IPS-20b (cell line): ENCODE data around the gene HTRA3.

Experiments used
- H3K27ac ChIP-seq: one replicate; pipeline ENCODE4 v1.5.1; 2013; ENCODE audit warnings: low read length
- H3K27me3 ChIP-seq: 2 replicates; pipeline ENCODE4 v1.6.1; 2013; ENCODE audit warnings: mild to moderate bottlenecking, low read length, inconsistent platforms; ENCODE audit not compliant: insufficient read depth
- H3K36me3 ChIP-seq: 2 replicates; pipeline ENCODE4 v1.6.1; 2013; ENCODE audit warnings: low read depth, mild to moderate bottlenecking, inconsistent platforms, low read length, moderate library complexity; ENCODE audit not compliant: insufficient read depth
- H3K4me1 ChIP-seq: 2 replicates; pipeline ENCODE4 v1.6.1; 2013; ENCODE audit warnings: mild to moderate bottlenecking, control low read depth, inconsistent platforms, low read length, moderate library complexity; ENCODE audit not compliant: insufficient read depth
- H3K4me3 ChIP-seq: 2 replicates; pipeline ENCODE4 v1.5.1; 2013; ENCODE audit warnings: mild to moderate bottlenecking, low read length, inconsistent platforms
- H3K9ac ChIP-seq: 2 replicates; pipeline ENCODE4 v1.6.1; 2013; ENCODE audit warnings: low read depth, mild to moderate bottlenecking, inconsistent platforms, low read length, moderate library complexity
- H3K9me3 ChIP-seq: 2 replicates; pipeline ENCODE4 v1.6.1; 2013; ENCODE audit warnings: mild to moderate bottlenecking, low read depth, low read length, inconsistent platforms; ENCODE audit not compliant: insufficient read depth

The HTRA3 gene

DNA sequence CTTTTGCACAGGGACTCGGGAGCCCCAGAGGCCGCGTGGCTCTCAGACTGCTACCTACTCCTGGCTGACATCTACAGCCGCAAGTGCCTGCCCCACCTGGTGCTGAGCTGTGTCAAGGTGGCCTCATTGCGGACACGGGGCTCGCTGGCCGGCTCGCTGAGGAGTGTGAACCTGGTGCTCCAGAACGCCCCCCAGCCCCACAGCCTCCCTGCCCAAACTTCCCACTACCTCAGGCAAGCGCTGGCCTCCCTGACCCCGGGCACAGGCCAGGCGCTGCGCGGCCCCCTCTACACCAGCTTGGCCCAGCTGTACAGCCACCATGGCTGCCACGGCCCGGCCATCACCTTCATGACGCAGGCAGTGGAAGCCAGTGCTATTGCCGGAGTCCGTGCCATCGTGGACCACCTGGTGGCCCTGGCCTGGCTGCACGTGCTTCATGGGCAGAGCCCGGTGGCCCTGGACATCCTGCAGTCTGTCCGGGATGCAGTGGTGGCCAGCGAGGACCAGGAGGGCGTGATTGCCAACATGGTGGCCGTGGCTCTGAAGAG is 41.7 kb upstream of the HTRA3 start:
- H3K9ac ChIP-seq, result no peak overlapping the region
- H3K27ac ChIP-seq, result no peak overlapping the region
- peaks cover 14% of the 10 kb centered on the region; the same call in 1 of the 2 replicates for H3K4me1 ChIP-seq

DNA sequence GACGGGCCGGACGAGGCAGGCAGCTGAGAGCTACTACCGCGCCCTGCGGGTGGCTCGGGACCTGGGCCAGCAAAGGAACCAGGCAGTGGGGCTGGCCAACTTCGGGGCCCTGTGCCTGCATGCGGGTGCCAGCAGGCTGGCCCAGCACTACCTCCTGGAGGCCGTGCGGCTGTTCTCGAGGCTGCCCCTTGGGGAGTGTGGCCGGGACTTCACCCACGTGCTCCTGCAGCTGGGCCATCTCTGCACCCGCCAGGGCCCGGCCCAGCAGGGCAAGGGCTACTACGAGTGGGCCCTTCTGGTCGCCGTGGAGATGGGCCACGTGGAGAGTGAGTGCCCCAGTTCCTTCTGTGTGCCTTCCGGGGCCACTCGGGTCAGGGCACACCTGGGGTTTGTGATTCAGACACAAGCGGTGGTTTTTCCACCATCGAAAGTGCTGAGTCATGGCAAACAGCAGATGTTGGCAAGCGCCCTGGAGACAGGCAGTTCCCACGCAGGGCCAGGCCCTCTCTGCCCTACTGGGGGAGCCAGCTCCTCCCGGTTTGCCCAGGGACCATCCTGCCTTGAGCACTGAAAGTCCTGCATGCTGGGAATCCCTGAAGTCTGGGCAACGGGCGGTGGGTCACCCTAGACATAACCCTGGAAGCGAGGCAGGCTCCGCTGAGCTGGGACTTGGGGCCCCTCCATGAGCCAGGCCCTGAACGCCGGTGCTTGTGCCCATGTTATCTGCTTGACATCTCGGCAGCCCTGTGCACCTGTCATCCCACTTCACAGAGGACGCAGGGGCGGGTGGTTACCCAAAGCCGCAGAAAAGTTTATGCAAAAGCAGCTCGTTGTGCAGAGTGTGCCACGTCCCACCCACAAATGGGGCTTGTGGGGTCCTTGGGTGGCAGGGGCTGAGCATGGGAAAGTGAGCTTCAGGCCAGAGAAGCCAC is 41.0 kb upstream of the HTRA3 start:
- Histone ChIP-seq H3K4me3 (no peak overlapping the region), H3K36me3 (no peaks in the 10 kb centered on the region), H3K9me3 (no peaks in the 10 kb centered on the region), H3K4me1 (peaks cover 14% of the 10 kb centered on the region; the same call in 1 of the 2 replicates), H3K9ac (no peak overlapping the region), H3K27me3 (no peaks in the 10 kb centered on the region), H3K27ac (no peak overlapping the region)

More for the DNA sequence above, 41.7 kb upstream of the HTRA3 start:
- H3K27me3 ChIP-seq, result no peaks in the 10 kb centered on the region
- H3K9me3 ChIP-seq, result no peaks in the 10 kb centered on the region
- H3K36me3 ChIP-seq, result no peaks in the 10 kb centered on the region
- no peak overlapping the region for H3K4me3 ChIP-seq

DNA sequence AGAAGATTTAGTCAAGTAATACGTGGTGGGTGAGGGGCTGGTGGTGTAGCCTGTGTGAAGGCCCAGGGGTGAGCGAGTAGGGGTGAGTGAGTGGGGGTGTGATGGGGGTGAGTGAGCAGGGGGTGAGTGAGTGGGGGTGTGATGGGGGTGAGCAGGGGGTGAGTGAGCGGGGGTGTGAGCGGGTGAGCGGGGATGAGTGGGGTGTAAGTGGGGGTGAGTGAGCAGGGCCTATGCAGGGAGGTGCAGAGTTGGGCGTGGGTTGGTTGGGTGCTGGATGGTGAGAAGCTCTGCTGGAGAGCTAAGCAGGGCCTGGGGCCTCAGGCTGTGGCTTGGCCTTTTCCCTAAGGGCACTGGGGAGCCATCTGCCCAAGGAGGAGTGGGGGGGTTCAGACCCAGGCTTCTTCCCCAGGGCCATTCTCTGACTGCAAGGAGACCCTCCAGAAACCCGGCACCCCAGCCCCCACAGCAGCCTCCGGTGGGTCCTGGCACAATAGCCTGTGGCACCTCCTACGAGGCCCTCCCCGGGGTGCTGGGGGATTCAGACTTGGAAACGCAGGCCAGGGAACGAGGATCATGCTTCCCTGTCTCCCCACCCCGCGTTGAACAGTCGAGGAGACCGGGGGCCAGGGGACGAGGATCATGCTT is 40.1 kb upstream of the HTRA3 start:
- peaks cover 14% of the 10 kb centered on the region; the same call in 1 of the 2 replicates for H3K4me1 ChIP-seq
- H3K4me3 ChIP-seq, result no peak overlapping the region
- H3K9ac ChIP-seq, result no peak overlapping the region
- H3K27ac ChIP-seq, result no peak overlapping the region
- no peaks in the 10 kb centered on the region for H3K27me3 ChIP-seq
- no peaks in the 10 kb centered on the region for H3K36me3 ChIP-seq
- no peaks in the 10 kb centered on the region for H3K9me3 ChIP-seq

DNA sequence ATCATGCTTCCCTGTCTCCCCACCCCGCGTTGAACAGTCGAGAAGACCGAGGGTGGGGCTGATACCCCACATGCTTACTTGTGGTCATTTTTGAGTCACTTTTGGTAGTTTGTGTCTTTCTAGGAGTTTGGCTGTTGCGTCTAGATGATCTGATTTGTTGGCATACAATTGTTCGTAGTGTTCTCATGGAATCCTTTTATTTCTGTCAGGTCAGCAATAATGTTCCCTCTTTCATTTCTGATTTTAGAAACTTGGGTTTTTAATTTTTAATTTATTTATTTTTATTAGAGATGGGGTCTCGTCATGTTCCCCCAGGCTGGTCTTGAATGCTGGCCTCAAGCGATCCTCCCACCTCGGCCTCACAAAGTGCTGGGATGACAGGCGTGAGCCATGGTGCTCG is 39.5 kb upstream of the HTRA3 start:
- H3K27me3 ChIP-seq, result no peaks in the 10 kb centered on the region
- no peak overlapping the region for H3K4me3 ChIP-seq
- H3K27ac ChIP-seq, result no peak overlapping the region
- no peaks in the 10 kb centered on the region for H3K36me3 ChIP-seq
- no peak overlapping the region for H3K9ac ChIP-seq
- peaks cover 11% of the 10 kb centered on the region; the same call in 1 of the 2 replicates for H3K4me1 ChIP-seq
- no peaks in the 10 kb centered on the region for H3K9me3 ChIP-seq

DNA sequence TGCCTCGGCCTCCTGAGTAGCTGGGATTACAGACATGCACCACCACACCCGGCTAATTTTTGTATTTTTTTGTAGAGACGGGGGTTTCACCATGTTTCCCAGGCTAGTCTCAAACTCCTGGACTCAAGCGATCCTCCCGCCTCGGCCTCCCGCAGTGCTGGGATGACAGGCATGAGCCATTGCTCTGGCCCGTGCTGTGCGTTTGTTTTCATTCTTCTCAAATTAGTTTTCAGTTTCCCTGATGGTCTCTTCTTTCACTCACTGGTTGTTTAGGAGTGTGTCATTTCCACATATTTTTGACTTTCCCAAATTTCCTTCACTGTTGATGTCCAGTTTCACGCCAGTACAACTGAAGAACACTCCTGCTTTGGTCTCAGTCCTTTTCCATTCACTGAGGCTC is 38.7 kb upstream of the HTRA3 start:
- H3K36me3 ChIP-seq, result no peaks in the 10 kb centered on the region
- H3K4me3 ChIP-seq, result no peak overlapping the region
- no peak overlapping the region for H3K9ac ChIP-seq
- no peak overlapping the region for H3K27ac ChIP-seq
- no peaks in the 10 kb centered on the region for H3K9me3 ChIP-seq
- no peaks in the 10 kb centered on the region for H3K27me3 ChIP-seq
- 0 out of 2 replicates have a peak, but pooled peaks cover 5% of the 10 kb centered on the region for H3K4me1 ChIP-seq

DNA sequence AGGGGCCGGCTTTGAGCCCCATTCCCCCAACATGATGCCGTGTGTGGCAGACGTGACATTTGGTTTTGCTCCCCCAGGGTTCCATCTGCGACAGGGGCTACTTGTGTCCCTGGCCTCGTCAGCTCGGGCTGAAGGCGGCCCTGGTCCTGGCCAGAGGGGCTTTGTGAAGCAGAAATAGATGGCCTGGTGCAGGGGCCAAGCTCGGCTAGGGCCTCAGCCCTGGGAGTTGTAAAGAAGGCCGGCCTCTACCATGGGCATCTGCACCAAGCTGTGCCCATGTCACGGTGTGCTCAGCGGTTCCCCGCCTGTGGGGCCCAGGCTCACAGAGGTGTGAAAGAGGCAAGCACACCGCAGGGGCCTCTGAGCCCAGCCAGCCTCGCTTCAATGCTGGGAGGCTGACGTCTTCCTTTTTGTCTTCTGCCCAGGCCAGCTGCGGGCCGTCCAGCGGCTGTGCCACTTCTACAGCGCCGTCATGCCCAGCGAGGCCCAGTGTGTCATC is 38.0 kb upstream of the HTRA3 start:
- H3K4me1 ChIP-seq, result no peaks in the 10 kb centered on the region
- H3K27ac ChIP-seq, result no peak overlapping the region
- H3K9ac ChIP-seq, result no peak overlapping the region
- H3K36me3 ChIP-seq, result no peaks in the 10 kb centered on the region
- no peak overlapping the region for H3K4me3 ChIP-seq
- H3K27me3 ChIP-seq, result no peaks in the 10 kb centered on the region
- no peaks in the 10 kb centered on the region for H3K9me3 ChIP-seq

DNA sequence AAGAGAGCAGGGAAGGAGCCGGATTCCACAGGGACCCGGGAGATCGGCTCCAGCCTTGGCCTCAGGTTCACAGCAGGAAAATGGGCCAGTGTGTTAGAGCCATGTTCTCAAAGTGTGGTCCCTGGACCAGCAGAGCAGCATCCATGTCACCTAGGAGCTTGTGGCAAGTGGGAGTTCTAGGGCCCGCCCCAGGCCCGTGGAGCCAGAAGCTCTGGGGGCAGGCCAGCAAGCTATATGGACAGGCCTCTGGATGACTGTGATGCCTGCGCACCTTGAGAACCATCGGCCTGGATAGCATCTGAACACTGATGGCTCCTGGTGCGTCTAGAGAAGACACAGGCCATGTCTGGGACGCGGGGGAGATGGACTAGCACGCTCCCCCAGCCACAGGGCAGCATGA is 36.8 kb upstream of the HTRA3 start:
- Histone ChIP-seq H3K4me1 (no peaks in the 10 kb centered on the region), H3K27ac (no peak overlapping the region), H3K9ac (no peak overlapping the region), H3K36me3 (no peaks in the 10 kb centered on the region), H3K9me3 (no peaks in the 10 kb centered on the region), H3K4me3 (no peak overlapping the region), H3K27me3 (no peaks in the 10 kb centered on the region)

DNA sequence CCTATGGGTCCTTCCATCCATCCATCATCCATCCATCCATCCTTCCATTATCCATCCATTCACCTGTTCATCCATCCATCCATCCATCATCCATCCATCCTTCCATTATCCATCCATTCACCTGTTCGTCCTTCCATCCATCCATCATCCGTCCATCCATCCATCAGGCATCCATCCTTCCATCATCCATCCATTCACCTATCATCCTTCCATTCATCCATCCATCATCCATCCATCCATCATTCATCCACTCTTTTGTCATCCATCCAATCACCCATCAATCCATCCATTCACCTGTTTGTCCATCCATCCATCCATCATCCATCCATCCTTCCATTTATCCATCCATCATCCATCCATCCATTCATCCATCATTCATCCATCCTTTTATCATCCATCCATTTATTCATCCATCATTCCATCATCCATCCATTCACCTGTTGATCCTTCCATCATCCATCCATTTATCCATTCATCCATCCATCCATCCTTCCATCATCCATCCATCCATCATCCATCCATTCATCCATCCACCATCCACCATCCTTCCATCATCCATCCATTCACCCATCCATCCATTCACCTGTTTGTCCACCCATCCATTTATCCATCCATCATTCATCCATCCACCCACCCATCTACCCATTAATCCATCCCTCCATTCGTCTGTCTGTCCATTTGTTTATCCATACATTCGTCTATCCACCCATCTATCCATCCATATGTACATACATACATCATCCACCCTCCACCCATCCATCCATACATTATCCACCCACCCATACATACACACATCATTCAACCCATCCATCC is 35.7 kb upstream of the HTRA3 start:
- no peak overlapping the region for H3K4me3 ChIP-seq
- H3K27ac ChIP-seq, result no peak overlapping the region
- no peaks in the 10 kb centered on the region for H3K27me3 ChIP-seq
- no peak overlapping the region for H3K9ac ChIP-seq
- no peaks in the 10 kb centered on the region for H3K36me3 ChIP-seq
- no peaks in the 10 kb centered on the region for H3K4me1 ChIP-seq
- no peaks in the 10 kb centered on the region for H3K9me3 ChIP-seq

DNA sequence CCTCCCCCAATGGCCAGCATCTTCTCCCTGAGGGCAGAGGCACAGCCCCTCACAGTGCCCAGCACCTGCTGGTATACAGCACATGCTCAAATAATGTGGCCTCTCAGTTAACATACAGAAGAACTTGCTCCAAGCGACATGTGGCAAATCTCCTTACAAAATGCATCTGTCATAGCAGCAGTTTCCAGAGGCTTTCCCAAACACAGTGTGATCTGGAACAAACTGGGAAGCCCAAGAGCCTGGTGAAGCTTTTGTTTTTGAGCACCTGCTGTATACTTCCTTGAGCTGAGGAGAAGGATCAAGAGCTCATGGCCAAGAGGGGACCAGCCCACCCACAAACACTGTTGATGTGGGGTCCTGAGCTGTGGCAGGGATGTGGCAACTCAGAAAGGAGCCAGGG is 34.8 kb upstream of the HTRA3 start:
- H3K36me3 ChIP-seq, result no peaks in the 10 kb centered on the region
- H3K9ac ChIP-seq, result no peak overlapping the region
- H3K27ac ChIP-seq, result no peak overlapping the region
- no peaks in the 10 kb centered on the region for H3K27me3 ChIP-seq
- H3K4me1 ChIP-seq, result no peaks in the 10 kb centered on the region
- no peak overlapping the region for H3K4me3 ChIP-seq
- no peaks in the 10 kb centered on the region for H3K9me3 ChIP-seq

DNA sequence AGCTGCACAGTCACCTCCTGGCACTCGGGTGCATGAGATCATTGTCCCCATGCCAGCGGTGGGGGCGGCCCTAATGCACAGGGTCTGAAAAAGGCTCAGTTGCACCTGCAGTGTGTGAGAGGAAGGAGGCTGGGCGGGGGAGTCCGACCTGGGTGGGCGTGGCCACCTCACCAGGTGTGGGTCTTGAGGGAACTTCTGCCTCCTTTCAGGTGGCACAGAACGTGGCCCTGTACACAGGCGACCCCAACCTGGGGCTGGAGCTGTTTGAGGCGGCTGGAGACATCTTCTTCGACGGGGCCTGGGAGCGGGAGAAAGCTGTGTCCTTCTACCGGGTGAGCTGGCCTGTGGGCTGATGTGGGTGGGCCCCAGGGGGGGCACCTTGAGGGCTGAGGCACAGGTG is 34.3 kb upstream of the HTRA3 start:
- H3K27me3 ChIP-seq, result no peaks in the 10 kb centered on the region
- no peak overlapping the region for H3K4me3 ChIP-seq
- no peaks in the 10 kb centered on the region for H3K9me3 ChIP-seq
- H3K27ac ChIP-seq, result no peak overlapping the region
- no peak overlapping the region for H3K9ac ChIP-seq
- no peaks in the 10 kb centered on the region for H3K36me3 ChIP-seq
- no peaks in the 10 kb centered on the region for H3K4me1 ChIP-seq

DNA sequence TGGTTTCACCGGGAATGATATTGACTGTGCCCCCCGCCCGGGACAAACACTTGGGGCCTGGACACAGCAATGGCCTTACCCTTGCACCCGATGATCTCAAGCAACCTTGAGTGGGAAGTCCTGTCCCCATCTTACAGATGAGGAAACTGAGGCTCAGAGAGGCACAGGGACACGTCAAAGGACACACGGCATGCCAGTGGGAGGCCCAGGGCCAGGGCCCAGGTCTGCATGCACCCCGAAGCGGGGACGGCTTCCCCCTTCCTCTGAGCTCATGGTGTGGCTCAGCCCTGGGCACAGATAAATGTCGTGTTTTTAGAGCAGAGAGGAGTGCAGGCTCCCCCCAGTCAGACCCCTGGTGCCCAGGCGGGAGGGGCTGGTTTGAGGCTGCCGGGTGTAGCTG is 33.9 kb upstream of the HTRA3 start:
- H3K27ac ChIP-seq, result no peak overlapping the region
- H3K4me3 ChIP-seq, result no peak overlapping the region
- H3K9ac ChIP-seq, result no peak overlapping the region
- no peaks in the 10 kb centered on the region for H3K4me1 ChIP-seq
- no peaks in the 10 kb centered on the region for H3K27me3 ChIP-seq
- no peaks in the 10 kb centered on the region for H3K9me3 ChIP-seq
- H3K36me3 ChIP-seq, result no peaks in the 10 kb centered on the region
